HEK293T (cell line): ENCODE measurements around the gene PLEKHO2.

Experiments used
- CTCF ChIA-PET: fragments of 350-600 bp; formaldehyde crosslinking; extraction: SDS; loops from one replicate; lab custom pipeline; 2021; ENCODE audit warnings: antibody characterized with exemption, inconsistent platforms; lab: Yijun Ruan, JAX
- POLR2A ChIA-PET: fragments of 350-600 bp; formaldehyde crosslinking; extraction: SDS; loops from one replicate; lab custom pipeline; 2020; ENCODE audit warnings: antibody characterized with exemption, inconsistent platforms; lab: Yijun Ruan, JAX
- DNase-seq: peaks from one replicate; pipeline ENCODE4 v3.0.0; 2012; ENCODE audit warnings: mixed read lengths; ENCODE audit errors: extremely low spot score
- ARNT ChIP-seq: fragments of 450-650 bp; IDR thresholded peaks from 2 replicates; pipeline ENCODE4 v1.6.1; 2017; ENCODE audit warnings: mild to moderate bottlenecking
- BHLHE40 ChIP-seq: fragments of 450-650 bp; IDR thresholded peaks from 2 replicates; pipeline ENCODE4 v1.6.1; 2016; ENCODE audit warnings: mild to moderate bottlenecking, moderate library complexity, borderline replicate concordance
- CTBP1 ChIP-seq: fragments of 450-650 bp; IDR thresholded peaks from 2 replicates; pipeline ENCODE4 v1.6.1; 2016; ENCODE audit warnings: borderline replicate concordance
- ELF4 ChIP-seq: fragments of 450-650 bp; IDR thresholded peaks from 2 replicates; pipeline ENCODE4 v1.6.1; 2017; ENCODE audit warnings: antibody characterized with exemption
- FOXA1 ChIP-seq: fragments of 450-650 bp; IDR thresholded peaks from 2 replicates; pipeline ENCODE4 v1.6.1; 2016; ENCODE audit warnings: mild to moderate bottlenecking
- FOXK2 ChIP-seq: fragments of 450-650 bp; IDR thresholded peaks from 2 replicates; pipeline ENCODE4 v1.6.1; 2016; ENCODE audit warnings: mild to moderate bottlenecking
- FOXM1 ChIP-seq: fragments of 450-650 bp; IDR thresholded peaks from 2 replicates; pipeline ENCODE4 v1.6.1; 2017; ENCODE audit warnings: mild to moderate bottlenecking, borderline replicate concordance
- HDGF ChIP-seq: fragments of 450-650 bp; IDR thresholded peaks from 2 replicates; pipeline ENCODE4 v1.6.1; 2017; ENCODE audit warnings: antibody characterized with exemption, borderline replicate concordance
- L3MBTL2 ChIP-seq: fragments of 450-650 bp; conservative IDR thresholded peaks from 2 replicates; pipeline ENCODE4 v1.6.1; 2016; ENCODE audit warnings: mild to moderate bottlenecking
- LEF1 ChIP-seq: fragments of 450-650 bp; IDR thresholded peaks from 2 replicates; pipeline ENCODE4 v1.6.1; 2017; ENCODE audit warnings: mild to moderate bottlenecking, borderline replicate concordance
- NFRKB ChIP-seq: fragments of 450-650 bp; IDR thresholded peaks from 2 replicates; pipeline ENCODE4 v1.6.1; 2016; ENCODE audit warnings: mild to moderate bottlenecking, moderate library complexity
- SP1 ChIP-seq: fragments of 450-650 bp; IDR thresholded peaks from 2 replicates; pipeline ENCODE4 v1.6.1; 2017
- SUZ12 ChIP-seq: fragments of 450-650 bp; IDR thresholded peaks from 2 replicates; pipeline ENCODE4 v1.6.1; 2016; ENCODE audit warnings: mild to moderate bottlenecking
- TARDBP ChIP-seq: fragments of 450-650 bp; IDR thresholded peaks from 2 replicates; pipeline ENCODE4 v1.6.1; 2016
- ZNF384 ChIP-seq: fragments of 450-650 bp; IDR thresholded peaks from 2 replicates; pipeline ENCODE4 v1.6.1; 2016
- TF ChIP-seq, protein P1 (sequence below): fragments of 450-650 bp; IDR thresholded peaks from 2 replicates; pipeline ENCODE4 v1.6.1; 2016

PLEKHO2 gene

DNA sequence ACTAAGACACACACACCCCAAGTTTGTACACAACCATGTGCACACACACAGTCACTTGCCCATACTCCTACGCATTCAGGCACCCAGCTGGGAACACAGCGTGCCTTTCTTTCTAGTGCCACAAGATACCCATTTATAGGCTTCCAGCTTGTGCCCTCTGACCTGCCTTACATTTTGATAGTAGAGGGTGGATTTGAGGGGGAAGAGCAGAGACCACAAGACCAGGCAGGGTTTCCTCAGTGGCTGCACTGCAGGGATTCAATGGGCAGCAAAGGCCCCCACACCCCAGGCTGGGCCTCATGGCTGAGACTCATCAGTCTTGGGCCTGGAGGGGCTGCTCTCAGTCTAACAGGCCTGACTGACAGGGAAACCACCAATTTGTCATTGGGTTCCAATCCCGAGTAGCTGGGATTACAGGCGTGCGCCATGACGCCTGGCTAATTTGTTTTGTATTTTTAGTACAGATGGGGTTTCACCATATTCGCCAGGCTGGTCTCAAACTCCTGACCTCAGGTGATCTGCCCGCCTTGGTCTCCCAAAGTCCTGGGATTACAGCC lies 51.2 kb downstream of the PLEKHO2 start:
- no peak for DNase-seq
- ChIA-PET POLR2A (interaction anchor here (0.9 kb wide), 1 partner anchor 97 kb away, joined by 3 read pairs; the partner anchor contains the start of gene SPG21), CTCF (interaction anchor here (1.4 kb wide), 1 partner anchor 11 kb away, joined by 4 read pairs; no protein-coding TSS in a partner anchor)
- TF ChIP-seq FOXA1 (no peak), ELF4 (no peak), CTBP1 (no peak), TARDBP (no peak), HDGF (no peak), SP1 (no peak), NFRKB (no peak), FOXK2 (no peak)

DNA sequence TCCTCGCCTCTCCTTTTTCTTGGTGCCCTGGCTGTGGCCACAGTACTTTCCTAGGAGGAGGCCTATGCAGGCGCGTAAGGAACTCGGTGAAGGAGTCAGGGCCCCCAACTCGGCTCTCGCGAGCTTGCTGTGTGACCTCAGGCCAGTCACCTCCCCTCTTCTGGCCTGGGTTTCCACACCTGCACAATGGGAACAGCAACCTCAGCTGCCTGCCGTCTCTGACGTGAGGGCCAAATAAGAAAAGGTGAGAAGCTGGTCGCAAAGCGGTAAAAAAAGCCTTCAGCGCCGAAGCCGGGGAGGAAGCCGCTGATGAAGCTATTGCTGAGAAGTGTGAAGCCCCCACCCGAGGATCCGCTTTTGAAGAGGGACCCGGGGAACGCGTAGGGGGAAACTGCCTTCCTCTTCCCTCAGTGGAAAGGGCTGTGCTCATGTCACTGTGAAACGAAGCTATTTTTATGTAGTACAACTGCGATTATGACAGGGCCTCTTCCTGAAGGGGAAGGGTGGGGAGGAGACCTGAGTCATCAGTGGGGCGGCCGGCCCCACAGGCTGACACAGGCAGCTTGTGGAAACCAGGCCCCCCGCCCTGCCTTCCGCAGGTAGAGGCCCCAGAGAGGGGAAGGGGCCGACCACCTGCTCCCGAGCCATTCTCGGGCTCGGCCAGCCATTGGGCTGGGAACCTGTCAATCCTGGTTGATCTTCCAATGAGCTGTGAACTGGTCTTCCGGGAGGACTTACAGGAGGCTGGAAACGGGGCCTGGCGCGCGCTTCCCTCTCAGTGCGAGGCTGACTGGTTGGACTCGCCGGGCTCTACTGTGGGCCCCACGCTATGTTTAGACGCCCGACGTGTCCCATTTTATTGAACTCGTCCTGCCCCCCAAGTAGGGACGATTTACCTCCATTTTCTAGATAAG lies 52.0 kb downstream of the PLEKHO2 start:
- POLR2A ChIA-PET = interaction anchor here (0.6 to 1.6 kb wide), 9 partner anchors 12 to 731 kb away, joined by 3 to 8 read pairs (median 3); partner anchors contain the start of genes CLPX, PPIB and SPG21
- DNase-seq = no peak

DNA sequence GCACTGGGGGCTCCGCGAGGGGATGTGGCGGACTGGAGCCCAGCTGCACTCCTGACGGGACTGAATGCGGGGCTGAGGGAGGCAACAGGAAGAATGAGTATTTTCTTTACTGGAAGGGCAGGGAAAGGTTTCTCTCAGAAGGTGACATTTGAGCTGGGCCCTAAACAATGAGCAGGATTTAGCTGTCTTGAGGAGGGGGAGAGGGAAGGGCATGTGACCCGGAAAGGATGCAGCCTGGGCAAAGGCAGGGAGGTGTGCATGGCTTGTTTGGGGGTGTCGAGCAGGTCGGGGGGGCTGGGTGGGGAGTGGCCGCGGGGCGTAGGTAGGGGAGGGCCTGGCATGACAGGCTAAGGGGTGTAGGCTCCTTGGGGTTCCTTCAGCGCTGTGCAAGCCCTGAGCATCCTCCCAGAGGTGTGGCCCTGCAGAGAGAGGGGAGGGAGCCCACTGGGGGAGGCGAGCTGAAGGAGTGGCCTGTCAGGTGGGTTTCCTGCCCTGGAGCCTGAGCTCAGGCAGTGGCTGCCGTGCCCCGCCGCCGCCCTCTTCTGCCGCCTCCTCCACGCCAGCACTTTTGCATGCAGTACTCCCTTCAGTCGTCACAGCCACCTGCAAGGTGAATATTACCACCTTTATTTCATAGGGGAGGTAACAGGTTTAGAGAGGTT lies 52.8 kb downstream of the PLEKHO2 start:
- no peak for DNase-seq
- TF ChIP-seq ZNF384 (no peak), L3MBTL2 (no peak), FOXA1 (no peak), LEF1 (no peak), ELF4 (no peak), NFRKB (no peak), SP1 (no peak), SUZ12 (no peak), FOXM1 (no peak), FOXK2 (no peak), TARDBP (no peak), HDGF (no peak), BHLHE40 (no peak), ARNT (no peak), CTBP1 (no peak)
- TF ChIP-seq, protein P1, sequence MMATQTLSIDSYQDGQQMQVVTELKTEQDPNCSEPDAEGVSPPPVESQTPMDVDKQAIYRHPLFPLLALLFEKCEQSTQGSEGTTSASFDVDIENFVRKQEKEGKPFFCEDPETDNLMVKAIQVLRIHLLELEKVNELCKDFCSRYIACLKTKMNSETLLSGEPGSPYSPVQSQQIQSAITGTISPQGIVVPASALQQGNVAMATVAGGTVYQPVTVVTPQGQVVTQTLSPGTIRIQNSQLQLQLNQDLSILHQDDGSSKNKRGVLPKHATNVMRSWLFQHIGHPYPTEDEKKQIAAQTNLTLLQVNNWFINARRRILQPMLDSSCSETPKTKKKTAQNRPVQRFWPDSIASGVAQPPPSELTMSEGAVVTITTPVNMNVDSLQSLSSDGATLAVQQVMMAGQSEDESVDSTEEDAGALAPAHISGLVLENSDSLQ = no peak
- POLR2A ChIA-PET = interaction anchor here (0.7 to 1.6 kb wide), 7 partner anchors 13 to 731 kb away, joined by 3 to 8 read pairs (median 4); partner anchors contain the start of genes CLPX and PPIB
- CTCF ChIA-PET = interaction anchor here (0.5 to 1.4 kb wide), 3 partner anchors 13 to 498 kb away, joined by 3 to 4 read pairs (median 3); no protein-coding TSS in a partner anchor

More for the DNA sequence above, 52.0 kb downstream of the PLEKHO2 start:
- TF ChIP-seq TARDBP = no peak
- TF ChIP-seq, protein P1 = peak; percentile 94
- CTCF ChIA-PET = interaction anchor here (0.5 to 1.4 kb wide), 3 partner anchors 12 to 497 kb away, joined by 3 to 4 read pairs (median 3); no protein-coding TSS in a partner anchor

DNA sequence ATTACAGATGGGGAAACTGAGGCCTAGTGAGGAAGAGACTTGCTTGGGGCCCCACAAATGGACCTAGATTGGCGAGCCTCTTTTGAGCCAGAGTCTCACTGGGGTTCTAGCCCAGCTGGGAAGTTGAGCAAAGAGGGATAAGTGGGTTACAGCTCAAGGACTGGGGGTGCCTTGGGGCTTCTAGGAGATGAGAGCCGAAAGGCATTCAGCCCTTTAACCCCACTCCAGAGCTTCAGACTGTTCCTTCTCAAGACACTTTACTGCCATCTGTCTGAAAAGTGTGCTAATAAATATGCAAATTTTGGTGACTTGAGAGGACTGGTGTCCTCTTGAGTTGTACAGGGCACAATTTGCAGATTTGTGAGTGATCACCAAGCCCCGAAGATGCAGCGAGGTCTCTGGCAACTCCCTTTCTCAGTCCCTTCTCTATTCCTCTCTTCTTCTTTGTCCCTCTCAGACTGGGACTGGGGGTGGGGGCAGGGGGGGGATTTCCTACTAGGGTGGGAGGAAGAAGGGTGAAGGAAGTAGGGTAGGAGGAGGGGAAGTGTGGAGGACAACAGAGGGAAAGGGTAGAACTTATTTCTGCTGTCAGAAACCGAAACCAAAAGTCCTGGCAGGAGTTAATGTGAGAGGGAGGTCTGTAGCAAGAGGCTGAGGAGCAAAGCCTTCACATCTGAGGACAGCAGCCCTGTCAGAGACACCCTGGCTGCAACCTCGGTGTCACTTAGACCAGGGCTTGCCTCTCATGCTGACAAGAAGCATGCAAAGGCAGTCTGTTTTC lies 53.8 kb downstream of the PLEKHO2 start:
- DNase-seq = no peak
- POLR2A ChIA-PET = no interaction called here
- CTCF ChIA-PET = no interaction called here
- TF ChIP-seq TARDBP = no peak
- no peak for TF ChIP-seq HDGF

DNA sequence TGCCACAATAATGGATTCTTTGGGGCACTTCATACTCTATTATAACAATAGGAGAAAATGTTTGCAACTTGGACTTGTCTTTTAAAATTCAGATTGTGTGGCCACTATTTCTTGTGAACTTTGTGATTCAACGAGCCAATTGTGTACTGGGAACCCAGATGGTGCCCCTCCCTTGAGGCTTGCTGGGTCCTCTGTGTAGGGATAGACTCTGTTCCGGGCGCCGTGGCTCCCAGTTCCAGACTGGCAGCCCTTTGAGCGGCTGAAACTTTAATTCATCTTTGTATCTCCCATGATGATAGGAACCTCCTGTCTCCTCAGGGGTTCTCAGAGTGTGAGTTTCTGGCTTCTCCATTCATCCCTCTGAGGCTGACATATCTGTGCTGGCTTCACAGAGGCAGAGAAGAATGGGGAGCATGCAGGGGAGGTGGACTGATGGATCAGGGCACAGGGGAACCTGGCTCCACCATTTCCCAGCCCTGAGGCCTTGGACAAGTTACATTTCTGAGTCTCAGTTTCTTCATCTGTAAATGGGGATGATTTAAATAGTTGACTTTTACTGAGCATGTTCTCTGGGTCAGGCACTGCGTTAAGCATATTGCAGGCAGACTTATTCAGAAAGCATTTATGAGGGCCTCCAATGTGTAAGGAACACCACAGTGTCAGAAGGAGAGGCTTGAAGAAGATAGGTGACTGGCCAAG lies 54.8 kb downstream of the PLEKHO2 start:
- ChIA-PET CTCF (no interaction called here), POLR2A (no interaction called here)

More for the DNA sequence above, 54.8 kb downstream of the PLEKHO2 start:
- no peak for TF ChIP-seq ARNT
- TF ChIP-seq SUZ12 = no peak
- TF ChIP-seq TARDBP = no peak
- no peak for TF ChIP-seq ELF4
- TF ChIP-seq L3MBTL2 = no peak
- TF ChIP-seq HDGF = no peak
- TF ChIP-seq CTBP1 = no peak
- TF ChIP-seq, protein P1 = no peak
- TF ChIP-seq BHLHE40 = no peak
- no peak for TF ChIP-seq ZNF384
- TF ChIP-seq SP1 = no peak
- no peak for TF ChIP-seq LEF1
- TF ChIP-seq FOXK2 = no peak
- TF ChIP-seq NFRKB = no peak
- TF ChIP-seq FOXA1 = no peak
- no peak for TF ChIP-seq FOXM1
- no peak for DNase-seq
